SK-N-SH (cell line): ENCODE results near the gene TAOK2.

Experiments used
- CHD2 ChIP-seq: fragments of 150-350 bp; IDR thresholded peaks from 2 replicates; pipeline ENCODE4 v1.6.1; 2018; ENCODE audit warnings: low read length; ENCODE audit not compliant: partially characterized antibody
- CTCF ChIP-seq: fragments of 200-600 bp; sonication (generic); IDR thresholded peaks from 2 replicates; pipeline ENCODE4 v1.6.1; 2017; ENCODE audit warnings: antibody characterized with exemption, mild to moderate bottlenecking, moderate library complexity
- EP300 ChIP-seq, 2 experiments: IDR thresholded peaks; 2 replicates each; pipeline versions ENCODE4 v1.4.0 to v1.6.1; 2012; ENCODE audit warnings: borderline replicate concordance in 1 of 2, low read depth in 1 of 2, low read length in 1 of 2
- GABPA ChIP-seq: IDR thresholded peaks from 2 replicates; pipeline ENCODE4 v1.4.0; 2012; ENCODE audit warnings: low read depth, mild to moderate bottlenecking
- GATA2 ChIP-seq: sonication (generic); formaldehyde crosslinking; IDR thresholded peaks from 2 replicates; pipeline ENCODE4 v1.5.0; 2020; ENCODE audit warnings: mild to moderate bottlenecking, missing genetic modification reagents
- MXI1 ChIP-seq: IDR thresholded peaks from 2 replicates; pipeline ENCODE4 v1.6.1; 2012; ENCODE audit warnings: mild to moderate bottlenecking, low read depth, low read length, improper control_type of control experiment
- POLR2AphosphoS5 ChIP-seq: IDR thresholded peaks from 2 replicates; pipeline ENCODE4 v1.6.1; 2012; ENCODE audit warnings: low read depth, low read length
- RAD21 ChIP-seq: IDR thresholded peaks from 2 replicates; pipeline ENCODE4 v1.6.1; 2012; ENCODE audit warnings: mild to moderate bottlenecking, low read length
- SMC3 ChIP-seq: IDR thresholded peaks from 2 replicates; pipeline ENCODE4 v1.6.1; 2012; ENCODE audit warnings: low read depth, low read length, improper control_type of control experiment
- TCF12 ChIP-seq: IDR thresholded peaks from 2 replicates; pipeline ENCODE4 v1.4.0; 2012
- TEAD4 ChIP-seq: IDR thresholded peaks from 2 replicates; pipeline ENCODE4 v1.4.0; 2012; ENCODE audit warnings: mild to moderate bottlenecking, borderline replicate concordance; ENCODE audit not compliant: insufficient read depth
- USF2 ChIP-seq: fragments of 150-350 bp; IDR thresholded peaks from 2 replicates; pipeline ENCODE4 v1.6.1; 2017; ENCODE audit warnings: antibody characterized with exemption, low read length, low read depth, borderline replicate concordance
- YY1 ChIP-seq: IDR thresholded peaks from 2 replicates; pipeline ENCODE4 v1.4.0; 2012; ENCODE audit warnings: low read depth, mild to moderate bottlenecking
- TF ChIP-seq, protein P1 (sequence below): IDR thresholded peaks from 2 replicates; pipeline ENCODE4 v1.6.1; 2012; ENCODE audit warnings: mild to moderate bottlenecking, low read depth, low read length, moderate library complexity

DNA sequence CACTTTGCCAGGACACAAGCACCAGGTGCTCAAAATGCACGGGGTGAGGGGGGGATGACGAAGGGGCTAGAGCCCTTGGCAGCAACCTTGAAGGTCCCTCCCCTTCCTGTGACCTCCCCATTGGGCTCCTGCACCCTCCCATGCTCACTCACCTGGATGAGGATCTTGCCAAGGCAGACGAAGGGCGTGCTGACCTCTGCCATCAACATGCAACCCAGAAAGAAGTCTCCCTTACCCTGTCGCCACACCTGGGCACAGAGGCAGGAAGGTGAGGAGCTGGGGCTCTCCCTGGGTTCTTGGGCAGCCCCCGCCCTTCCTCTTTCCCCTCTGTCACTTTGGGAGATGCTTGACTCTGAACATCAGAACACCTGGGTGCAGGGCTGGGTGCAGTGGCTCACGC is 51.9 kb downstream of the TAOK2 start:
- TF ChIP-seq, protein P1, sequence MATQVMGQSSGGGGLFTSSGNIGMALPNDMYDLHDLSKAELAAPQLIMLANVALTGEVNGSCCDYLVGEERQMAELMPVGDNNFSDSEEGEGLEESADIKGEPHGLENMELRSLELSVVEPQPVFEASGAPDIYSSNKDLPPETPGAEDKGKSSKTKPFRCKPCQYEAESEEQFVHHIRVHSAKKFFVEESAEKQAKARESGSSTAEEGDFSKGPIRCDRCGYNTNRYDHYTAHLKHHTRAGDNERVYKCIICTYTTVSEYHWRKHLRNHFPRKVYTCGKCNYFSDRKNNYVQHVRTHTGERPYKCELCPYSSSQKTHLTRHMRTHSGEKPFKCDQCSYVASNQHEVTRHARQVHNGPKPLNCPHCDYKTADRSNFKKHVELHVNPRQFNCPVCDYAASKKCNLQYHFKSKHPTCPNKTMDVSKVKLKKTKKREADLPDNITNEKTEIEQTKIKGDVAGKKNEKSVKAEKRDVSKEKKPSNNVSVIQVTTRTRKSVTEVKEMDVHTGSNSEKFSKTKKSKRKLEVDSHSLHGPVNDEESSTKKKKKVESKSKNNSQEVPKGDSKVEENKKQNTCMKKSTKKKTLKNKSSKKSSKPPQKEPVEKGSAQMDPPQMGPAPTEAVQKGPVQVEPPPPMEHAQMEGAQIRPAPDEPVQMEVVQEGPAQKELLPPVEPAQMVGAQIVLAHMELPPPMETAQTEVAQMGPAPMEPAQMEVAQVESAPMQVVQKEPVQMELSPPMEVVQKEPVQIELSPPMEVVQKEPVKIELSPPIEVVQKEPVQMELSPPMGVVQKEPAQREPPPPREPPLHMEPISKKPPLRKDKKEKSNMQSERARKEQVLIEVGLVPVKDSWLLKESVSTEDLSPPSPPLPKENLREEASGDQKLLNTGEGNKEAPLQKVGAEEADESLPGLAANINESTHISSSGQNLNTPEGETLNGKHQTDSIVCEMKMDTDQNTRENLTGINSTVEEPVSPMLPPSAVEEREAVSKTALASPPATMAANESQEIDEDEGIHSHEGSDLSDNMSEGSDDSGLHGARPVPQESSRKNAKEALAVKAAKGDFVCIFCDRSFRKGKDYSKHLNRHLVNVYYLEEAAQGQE: no peak
- TF ChIP-seq CTCF: no peak
- TF ChIP-seq USF2: no peak
- no peak for TF ChIP-seq EP300 (IDR thresholded peaks at IDR 0.05; ENCODE audit: borderline replicate concordance in 1 of 2, low read depth in 1 of 2, low read length in 1 of 2)
- no peak for TF ChIP-seq POLR2AphosphoS5
- no peak for TF ChIP-seq MXI1
- TF ChIP-seq TCF12: no peak
- no peak for TF ChIP-seq YY1
- TF ChIP-seq CHD2: no peak
- no peak for TF ChIP-seq GATA2 (CRISPR knock-in tag)
- no peak for TF ChIP-seq TEAD4
- no peak for TF ChIP-seq SMC3
- no peak for TF ChIP-seq GABPA
- TF ChIP-seq RAD21: no peak
